HG03575 (cell line): ENCODE measurements around the gene SPTBN4.
"Not testable (repeated sequence)": the region's sequence is repeated elsewhere in the genome, so short reads cannot be mapped to it uniquely, and the experiment has no call there.

Source experiments
- ATAC-seq: cut with Tn5 transposase; IDR thresholded peaks from one replicate; pipeline ENCODE4 v1.9.1; 2021; ENCODE audit not compliant: unreplicated experiment, insufficient number of reproducible peaks, low FRiP score; ENCODE audit errors: extremely low read depth

The SPTBN4 gene

DNA sequence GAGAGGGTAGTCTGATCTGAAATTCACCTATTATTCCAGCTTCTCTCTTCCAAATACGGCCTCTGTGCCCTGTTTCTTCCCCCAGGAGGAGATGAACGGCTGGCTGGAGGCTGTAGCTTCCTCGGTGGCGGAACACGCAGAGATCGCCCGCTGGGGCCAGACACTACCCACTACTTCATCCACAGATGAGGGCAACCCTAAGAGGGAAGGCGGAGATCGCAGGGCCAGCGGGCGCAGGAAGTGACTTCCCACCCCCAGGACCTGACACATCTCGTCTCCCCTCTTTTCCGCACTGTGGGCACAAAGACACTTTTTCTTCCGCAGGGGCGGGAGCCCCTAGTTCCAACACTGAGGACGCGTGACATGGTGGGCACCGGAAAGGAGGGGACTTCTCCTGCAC lies 108.5 kb downstream of the SPTBN4 start:
- no peak for ATAC-seq

DNA sequence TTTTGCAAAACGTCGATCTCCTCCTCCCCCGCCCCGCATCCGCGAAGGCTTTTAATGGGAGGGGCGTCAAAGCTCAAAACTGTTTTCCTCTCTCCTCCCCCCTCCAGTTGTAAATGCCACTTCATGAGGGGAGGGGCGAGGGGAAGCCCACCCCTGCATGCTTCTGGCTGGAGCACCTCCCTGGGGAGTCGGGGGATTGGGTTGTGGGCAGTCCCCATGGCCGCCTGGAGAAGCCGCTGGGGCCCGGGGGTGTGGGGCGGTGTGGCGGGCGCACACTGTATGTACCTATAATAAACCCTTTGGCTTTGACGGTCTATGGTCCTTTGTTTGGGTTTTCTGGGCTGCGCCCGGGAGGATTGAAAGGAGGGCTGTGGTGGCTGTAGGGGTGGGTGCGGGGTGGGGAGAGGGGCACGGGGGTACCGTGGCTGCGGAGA lies 109.4 kb downstream of the SPTBN4 start:
- ATAC-seq, result no peak

DNA sequence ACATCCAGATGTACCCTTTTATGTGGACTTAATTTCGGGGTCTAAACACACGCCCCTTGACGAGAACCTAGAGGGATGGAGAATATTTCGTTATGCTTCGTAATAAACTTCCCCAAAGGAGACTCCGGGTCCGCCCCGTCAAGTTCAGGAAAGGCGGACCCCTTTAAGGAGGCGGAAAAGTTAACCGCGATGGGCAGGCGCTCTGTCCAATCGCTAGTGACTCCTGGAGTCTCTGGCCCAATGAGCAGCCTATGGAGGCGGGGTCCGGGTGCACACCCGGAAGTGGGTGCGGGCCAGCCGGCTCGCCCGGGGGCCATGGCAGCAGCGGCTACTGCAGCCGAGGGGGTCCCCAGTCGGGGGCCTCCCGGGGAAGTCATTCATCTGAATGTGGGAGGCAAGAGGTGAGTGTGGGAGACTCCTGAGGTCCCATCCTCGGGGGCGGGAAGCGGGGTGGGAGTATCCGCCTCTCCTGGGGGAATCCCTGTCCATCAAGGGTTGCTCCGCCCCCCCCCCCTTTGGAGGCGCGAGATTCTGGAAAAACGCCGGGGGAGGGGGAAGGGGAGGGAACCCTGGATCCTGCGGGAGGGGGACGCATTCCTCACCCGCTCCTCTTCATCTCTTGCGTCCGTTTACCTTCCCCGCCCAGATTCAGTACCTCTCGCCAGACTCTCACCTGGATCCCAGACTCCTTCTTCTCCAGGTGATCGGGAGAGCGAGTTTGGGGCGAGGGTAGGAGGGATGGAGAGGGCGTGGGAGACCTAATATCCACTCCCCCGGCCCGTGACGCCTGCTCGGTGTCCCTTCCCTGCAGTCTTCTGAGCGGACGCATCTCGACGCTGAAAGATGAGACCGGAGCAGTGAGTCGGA lies 110.0 kb downstream of the SPTBN4 start, which contains the start of gene SHKBP1:
Gene SHKBP1, plus strand, starts transcription at position 289 of the 867 bp plus-strand sequence. Its CDS starts 27 bp downstream, at position 316.
- ATAC-seq, result peak; percentile 53

DNA sequence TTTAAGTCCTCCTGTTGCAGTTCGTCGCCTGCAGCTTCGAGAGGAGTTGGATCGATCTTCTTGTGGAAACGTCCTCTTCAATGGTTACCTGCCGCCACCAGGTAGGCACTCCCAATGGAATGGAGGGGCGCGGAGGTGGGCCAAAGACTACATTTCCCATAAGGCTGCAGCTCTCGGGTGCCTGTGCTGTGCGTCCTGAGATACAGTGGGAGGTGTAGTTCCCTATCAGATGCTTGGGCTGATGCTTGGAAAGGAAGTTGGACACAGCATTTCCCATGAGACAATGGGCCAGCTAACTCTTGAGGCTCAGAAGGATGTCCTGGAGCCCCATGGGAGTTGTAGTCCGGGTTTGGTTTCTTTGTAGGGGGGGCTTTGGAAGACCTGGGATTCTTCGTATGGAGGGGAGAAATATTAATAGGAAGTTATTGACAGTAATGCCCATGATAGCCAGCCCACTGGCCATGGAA lies 111.7 kb downstream of the SPTBN4 start:
- no peak for ATAC-seq

DNA sequence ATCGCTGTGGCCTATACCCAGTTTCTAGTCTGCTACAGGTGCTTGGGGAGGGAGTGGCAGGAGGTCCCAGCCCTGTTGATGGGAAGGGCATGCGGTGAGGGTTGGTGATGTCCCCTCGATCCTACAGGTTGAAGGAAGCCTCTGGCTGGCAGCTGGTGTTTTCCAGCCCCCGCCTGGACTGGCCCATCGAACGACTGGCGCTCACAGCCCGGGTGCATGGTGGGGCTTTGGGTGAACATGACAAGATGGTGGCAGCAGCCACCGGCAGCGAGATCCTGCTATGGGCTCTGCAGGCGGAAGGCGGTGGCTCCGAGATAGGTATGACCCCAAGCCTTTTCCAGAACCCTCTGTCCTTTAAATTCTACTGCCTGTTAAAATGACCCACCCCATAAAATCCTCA lies 113.8 kb downstream of the SPTBN4 start:
- no peak for ATAC-seq

DNA sequence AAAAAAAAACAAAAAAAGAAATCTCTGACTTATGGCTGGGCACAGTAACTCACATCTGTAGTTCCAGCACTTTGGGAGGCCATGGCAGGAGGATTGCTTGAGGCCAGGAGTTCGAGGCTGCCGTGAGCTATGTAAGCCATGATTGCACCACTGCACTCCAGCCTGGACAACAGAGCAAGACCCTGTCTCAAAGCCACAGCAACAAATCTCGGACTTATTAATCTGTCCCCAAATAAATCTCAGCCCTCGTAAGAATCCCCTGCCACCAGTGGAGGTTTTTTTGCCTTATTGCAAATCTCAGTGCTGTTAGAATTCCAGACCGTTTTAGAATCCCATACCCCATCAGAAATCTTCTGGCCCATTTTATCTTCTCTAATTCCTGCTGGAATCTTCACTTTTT lies 114.7 kb downstream of the SPTBN4 start:
- ATAC-seq, result no peak

DNA sequence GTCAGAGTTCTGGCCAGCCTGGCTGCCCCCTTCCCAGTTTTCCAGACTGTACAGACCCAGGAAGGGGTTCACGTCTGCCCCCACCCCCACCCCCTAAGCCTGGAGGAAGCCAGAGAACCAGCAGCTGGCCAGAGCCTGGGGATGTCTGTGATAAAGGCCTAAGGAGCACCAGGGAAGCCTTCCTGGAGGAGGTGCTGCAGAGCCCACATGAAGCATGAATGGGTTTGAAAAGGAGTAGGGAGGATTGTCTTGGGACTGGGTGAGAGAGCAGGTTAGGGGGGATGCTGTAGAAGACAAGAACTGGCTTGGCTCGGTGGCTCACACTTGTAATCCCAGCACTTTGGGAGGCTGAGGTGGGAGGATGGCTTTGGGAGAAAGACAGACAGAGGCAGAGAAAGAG lies 115.7 kb downstream of the SPTBN4 start:
- ATAC-seq, result no peak

DNA sequence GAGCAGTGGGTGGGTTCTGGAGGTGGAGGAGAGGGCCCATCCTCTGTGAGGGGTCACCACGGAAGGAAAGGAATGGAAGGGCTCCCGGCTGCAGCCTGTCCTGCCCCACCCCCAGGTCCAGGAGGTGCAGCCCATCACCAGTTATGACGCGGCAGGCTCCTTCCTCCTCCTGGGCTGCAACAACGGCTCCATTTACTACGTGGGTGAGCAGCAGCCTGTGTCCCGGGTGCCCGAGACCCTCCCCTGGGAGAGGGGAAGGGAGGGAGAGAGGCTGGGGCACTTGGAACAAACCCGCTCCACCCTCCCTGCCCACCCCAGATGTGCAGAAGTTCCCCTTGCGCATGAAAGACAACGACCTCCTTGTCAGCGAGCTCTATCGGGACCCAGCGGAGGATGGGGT lies 116.5 kb downstream of the SPTBN4 start:
- no peak for ATAC-seq

DNA sequence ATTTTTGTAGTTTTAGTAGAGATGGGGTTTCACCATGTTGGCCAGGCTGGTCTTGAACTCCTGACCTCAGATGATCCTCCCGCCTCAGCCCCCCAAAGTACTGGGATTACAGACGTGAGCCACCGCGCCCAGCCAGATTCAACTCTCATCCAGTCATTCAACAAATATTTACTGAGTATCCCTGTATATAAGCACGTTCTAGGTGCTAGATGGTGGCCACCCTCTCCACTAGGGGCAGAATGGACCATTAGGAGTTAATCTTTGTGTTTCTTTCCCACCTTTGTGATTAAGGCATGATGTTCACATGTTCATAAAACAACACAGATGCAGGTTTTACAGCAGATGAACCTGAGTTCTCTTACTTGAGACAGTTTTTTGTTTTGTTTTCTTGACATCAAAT lies 117.2 kb downstream of the SPTBN4 start:
- ATAC-seq, result no peak

DNA sequence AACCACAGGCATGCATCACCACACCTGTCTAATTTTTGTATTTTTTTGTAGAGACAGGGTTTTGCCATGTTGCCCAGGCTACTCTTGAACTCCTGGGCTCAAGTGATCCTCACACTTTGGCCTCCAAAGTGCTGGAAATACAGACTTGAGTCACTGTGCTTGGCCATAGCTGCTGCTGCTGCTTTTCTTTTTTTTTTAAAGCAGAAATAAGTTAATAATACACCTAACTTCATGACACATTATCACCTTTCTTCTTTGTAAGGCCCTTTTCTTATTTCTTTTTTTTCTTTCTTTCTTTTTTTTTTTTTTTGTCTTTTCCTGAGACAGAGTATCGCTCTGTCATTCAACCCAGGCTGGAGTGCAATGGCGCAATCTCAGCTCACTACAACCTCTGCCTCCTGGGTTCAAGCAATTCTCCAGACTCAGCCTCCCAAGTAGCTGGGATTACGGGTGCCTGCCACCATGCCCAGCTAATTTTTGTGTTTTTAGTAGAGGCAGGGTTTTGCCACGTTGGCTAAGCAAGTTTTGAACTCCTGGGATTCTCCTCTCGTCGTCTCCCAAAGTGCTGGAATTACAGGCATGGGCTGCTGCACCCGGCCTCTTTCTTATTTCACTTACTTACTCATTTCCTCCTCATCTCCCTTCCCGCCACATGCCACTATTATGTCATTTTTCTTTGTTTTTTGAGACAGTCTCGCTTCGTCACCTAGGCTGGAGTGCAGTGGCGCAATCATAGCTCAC lies 118.6 kb downstream of the SPTBN4 start:
- ATAC-seq, result no peak

DNA sequence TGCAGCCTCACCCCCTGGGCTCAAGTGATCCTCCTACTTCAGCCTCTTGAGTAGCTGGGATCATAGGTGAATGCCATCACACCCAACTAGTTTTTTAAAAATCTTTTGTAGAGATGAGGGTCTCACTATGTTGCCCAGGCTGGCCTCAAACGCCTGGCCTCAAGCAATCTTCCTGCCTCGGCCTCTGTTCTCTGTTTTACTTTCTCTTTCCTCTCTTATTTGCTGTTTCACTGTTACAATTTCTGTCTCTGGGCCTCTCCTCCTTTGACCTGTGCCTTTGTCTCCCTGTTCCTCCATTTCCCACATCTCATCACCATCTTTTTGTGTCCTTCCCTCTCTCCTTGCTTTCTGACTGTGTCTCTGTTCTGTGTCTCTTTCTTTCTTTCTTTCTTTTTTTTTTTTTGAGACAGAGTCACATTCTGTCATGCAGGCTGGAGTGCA lies 119.2 kb downstream of the SPTBN4 start:
- ATAC-seq, result no peak

DNA sequence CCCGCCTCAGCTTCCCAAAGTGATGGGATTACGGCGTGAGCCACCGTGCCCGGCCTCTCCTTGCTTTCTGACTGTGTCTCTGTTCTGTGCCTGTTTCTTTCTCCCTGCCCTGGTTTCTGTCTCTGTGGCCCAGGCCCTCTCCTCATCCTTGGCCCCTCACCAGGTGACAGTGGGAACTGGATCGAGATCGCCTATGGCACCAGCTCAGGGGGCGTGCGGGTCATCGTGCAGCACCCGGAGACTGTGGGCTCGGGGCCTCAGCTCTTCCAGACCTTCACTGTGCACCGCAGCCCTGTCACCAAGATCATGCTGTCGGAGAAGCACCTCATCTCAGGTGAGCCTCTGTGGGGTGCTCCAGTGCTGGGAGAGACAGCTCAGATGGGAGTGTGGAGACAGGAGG lies 119.8 kb downstream of the SPTBN4 start:
- no peak for ATAC-seq

DNA sequence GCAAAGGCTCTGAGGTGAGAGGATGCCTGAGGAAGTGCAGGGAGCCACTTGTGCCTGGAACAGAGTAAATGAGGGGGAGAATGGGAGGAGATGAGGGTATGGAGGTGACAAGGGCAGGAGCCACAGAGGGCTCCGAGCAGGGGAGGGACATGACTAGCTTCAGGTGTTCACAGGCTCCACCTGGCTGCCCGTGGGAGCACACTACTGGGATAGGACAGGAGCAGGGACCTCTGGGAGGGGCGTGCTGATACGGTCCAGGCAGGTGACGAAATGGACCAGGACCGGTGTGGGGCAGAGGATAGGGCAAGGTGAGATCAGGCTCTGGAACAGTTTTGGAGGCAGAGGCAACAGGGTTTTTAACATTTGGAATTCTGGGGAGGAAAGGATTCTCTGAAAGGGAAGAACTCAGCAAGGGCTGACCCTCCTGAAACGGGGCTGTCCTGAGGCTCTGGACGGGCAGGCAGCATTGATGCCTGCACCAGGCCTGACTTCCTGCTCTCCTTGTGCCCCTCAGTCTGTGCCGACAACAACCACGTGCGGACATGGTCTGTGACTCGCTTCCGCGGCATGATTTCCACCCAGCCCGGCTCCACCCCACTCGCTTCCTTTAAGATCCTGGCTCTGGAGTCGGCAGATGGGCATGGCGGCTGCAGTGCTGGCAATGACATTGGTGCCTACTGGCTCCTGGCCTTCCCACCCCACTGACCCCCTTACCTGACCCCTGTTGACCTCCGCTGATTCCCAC lies 121.5 kb downstream of the SPTBN4 start:
- no peak for ATAC-seq

DNA sequence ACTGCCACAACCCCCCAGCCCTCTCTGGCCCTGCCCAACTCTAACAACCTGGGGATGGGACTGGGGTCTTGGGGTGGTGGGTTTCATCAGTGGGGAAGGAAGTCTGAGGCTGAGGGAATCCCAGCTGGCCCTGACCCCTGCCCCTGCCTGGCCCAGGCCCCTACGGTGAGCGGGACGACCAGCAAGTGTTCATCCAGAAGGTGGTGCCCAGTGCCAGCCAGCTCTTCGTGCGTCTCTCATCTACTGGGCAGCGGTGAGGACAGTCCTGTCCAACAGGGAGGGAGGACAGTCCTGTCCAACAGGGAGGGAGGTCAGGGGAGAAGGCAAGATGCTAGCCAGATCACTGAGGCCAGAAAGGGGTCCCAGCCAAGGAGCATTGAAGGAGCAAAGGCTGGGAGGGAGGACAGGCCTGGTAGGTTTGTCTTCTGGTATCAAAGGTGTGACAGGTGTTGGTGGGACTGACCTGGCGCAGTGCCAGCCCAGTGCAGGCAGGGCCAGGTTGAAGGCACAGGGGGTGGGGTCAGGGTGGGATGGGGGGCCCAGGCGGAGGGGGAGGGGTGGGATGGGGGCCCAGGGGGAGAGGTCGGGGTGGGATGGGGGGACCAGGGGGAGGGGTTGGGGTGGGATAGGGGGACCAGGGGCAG lies 122.2 kb downstream of the SPTBN4 start:
- ATAC-seq, result no peak

DNA sequence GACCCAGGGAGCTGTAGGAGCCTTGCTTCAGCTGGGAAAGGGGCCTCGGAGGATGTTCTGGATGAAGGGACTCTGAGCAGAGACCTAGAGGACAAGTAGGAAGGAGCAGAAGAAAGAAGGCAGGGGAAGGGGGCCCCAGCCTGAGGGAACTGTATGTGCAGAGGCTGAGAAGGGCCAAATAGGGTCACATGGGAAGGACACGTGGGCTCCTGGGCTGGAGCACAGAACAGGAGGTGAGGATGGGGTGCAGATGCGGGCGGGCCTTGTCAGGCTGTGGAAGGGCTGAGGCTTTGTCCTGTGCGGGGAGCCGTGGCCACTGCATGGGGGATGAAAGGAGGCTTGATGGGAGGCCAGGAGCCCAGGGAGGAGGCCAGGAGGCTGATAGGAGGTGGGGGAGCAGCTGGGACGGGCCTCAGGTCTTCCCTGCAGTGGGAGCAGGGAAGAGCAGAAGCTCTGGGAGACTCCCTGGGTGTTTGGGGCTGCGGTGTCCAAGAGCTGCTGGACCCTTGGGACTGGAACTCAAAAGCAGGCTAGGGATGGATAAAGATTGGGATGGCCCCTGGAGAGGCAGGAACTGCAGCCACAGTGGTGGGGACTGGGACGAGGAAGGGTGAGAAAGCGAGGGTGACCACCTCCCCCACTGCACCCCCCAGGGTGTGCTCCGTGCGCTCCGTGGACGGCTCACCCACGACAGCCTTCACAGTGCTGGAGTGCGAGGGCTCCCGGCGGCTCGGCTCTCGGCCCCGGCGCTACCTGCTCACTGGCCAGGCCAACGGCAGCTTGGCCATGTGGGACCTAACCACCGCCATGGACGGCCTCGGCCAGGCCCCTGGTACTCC lies 123.0 kb downstream of the SPTBN4 start:
- ATAC-seq, result no peak

DNA sequence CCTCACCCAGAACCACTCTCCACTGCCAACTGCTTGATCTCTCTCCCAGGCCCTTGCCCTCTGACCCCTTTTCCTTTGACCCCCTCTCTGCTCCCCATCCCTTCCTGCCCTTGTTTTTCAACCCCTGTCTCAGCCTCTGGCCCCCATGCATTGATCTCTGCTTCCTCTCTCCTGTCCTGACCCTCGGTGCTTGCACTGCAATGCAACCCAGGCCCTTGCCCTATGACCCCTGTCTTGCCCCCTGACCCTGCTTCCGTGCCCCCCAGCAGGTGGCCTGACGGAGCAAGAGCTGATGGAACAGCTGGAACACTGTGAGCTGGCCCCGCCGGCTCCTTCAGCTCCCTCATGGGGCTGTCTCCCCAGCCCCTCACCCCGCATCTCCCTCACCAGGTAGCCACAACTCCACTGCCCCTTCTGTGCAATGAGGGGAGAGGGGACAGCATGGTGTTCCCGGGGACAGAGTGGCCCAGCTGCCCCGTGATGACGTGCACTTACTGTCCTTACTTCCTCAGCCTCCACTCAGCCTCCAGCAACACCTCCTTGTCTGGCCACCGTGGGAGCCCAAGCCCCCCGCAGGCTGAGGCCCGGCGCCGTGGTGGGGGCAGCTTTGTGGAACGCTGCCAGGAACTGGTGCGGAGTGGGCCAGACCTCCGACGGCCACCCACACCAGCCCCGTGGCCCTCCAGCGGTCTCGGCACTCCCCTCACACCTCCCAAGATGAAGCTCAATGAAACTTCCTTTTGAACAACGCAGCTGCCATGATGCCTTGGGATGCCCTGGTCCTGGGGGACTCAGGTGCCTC lies 123.9 kb downstream of the SPTBN4 start:
- ATAC-seq, result no peak

DNA sequence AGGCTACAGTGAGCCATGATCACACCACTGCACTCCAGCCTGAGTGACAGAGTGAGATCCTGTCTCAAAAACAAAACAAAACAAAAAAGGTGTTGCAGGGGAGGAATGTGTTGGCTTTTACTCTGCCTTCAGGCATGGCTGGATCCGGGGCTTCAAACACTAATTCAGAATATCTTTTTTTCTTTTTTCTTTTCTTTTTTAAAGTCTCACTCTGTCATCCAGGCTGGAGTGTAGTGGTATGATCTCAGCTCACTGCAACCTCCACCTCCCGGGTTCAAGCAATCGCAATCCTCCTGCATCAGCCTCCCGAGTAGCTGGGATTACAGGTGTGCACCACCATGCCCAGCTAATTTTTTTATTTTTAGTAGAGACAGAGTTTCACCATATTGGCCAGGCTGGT lies 124.9 kb downstream of the SPTBN4 start:
- not testable (repeated sequence) for ATAC-seq
